ENCODE data around the gene ROCK1. TPM values are rescaled to one million over a fixed set of nuclear protein-coding genes. Genes with fewer than 3 reads are reported as not detected.

Gene ROCK1
- total and polyA plus RNA-seq, 2 donors (not counting 1 experiment from before 2014, with no cell fraction given), result 12.5 to 103 TPM

DNA sequence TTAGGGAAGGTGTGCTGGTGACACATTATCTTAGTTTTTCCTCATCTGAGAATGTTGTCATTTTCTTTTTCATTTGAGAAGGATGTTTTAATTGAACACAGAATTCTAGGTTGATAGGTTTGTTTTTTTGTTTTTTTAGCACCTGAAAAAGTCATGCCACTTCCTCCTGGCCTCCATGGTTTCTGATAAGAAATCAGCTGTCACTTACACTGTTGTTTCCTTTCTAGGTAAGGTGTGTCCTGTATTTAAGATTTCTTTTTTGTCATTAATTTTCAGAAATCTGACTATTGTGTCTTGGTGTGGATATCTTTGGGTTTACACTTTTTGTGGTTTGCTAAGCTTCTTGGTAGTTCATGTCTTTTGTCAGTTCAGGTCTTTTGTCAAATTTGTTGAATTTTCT lies 99.3 kb downstream of the ROCK1 start:
- H3K9me3 Mint-ChIP-seq (ENCODE audit: insufficient read depth), result peaks cover 3% of the 10 kb centered on the region
- Histone ChIP-seq H4K20me1 (ENCODE audit: control insufficient read depth, insufficient read depth, low read length, poor library complexity, severe bottlenecking) (no peaks in the 10 kb centered on the region), H3K27ac (ENCODE audit: low read length in 2 of 2) (no peak overlapping the region), H3K4me2 (replicated peaks; ENCODE audit: low read depth, low read length, poor library complexity, severe bottlenecking) (no peak overlapping the region), H3K27me3 (replicated peaks in 1 of 4; ENCODE audit: control extremely low read depth in 1 of 4, control insufficient read depth in 3 of 4, insufficient read depth in 4 of 4, low read length in 3 of 4) (no peaks in the 10 kb centered on the region), H3K4me3 (ENCODE audit: control extremely low read depth in 1 of 5, extremely low read depth in 1 of 5, insufficient read depth in 1 of 5, low read depth in 2 of 5, low read length in 4 of 5) (no peak overlapping the region), H3K9me3 (ENCODE audit: control extremely low read depth in 1 of 3, control insufficient read depth in 2 of 3, insufficient read depth in 1 of 3, low read length in 2 of 3) (peaks cover 6 to 13% (median 8%) of the 10 kb centered on the region in 3 donors), H3K9ac (ENCODE audit: low read length) (no peak overlapping the region), H3K4me1 (ENCODE audit: control insufficient read depth in 2 of 2, insufficient read depth in 2 of 2, low read length in 2 of 2) (no peaks in the 10 kb centered on the region), H3K36me3 (replicated peaks in 1 of 2; ENCODE audit: control extremely low read depth in 1 of 2, control insufficient read depth in 1 of 2, extremely low read depth in 1 of 2, insufficient read depth in 2 of 2, low read length in 1 of 2) (peaks cover 18 to 64% of the 10 kb centered on the region in 2 experiments), H2AFZ (ENCODE audit: insufficient read depth, low read depth, low read length, poor library complexity, severe bottlenecking) (no peak overlapping the region), H3K79me2 (ENCODE audit: control insufficient read depth, insufficient read depth, low read length) (peaks cover 9% of the 10 kb centered on the region)
- no peak overlapping the region for H3K4me3 Mint-ChIP-seq
- no peak for ATAC-seq (ENCODE audit: low read depth)
- TF ChIP-seq EZH2 (IDR thresholded peaks at IDR 0.05; ENCODE audit: borderline replicate concordance, insufficient read depth, low read depth, low read length, poor library complexity, severe bottlenecking), result no peak
- TF ChIP-seq, protein P1, sequence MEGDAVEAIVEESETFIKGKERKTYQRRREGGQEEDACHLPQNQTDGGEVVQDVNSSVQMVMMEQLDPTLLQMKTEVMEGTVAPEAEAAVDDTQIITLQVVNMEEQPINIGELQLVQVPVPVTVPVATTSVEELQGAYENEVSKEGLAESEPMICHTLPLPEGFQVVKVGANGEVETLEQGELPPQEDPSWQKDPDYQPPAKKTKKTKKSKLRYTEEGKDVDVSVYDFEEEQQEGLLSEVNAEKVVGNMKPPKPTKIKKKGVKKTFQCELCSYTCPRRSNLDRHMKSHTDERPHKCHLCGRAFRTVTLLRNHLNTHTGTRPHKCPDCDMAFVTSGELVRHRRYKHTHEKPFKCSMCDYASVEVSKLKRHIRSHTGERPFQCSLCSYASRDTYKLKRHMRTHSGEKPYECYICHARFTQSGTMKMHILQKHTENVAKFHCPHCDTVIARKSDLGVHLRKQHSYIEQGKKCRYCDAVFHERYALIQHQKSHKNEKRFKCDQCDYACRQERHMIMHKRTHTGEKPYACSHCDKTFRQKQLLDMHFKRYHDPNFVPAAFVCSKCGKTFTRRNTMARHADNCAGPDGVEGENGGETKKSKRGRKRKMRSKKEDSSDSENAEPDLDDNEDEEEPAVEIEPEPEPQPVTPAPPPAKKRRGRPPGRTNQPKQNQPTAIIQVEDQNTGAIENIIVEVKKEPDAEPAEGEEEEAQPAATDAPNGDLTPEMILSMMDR (IDR thresholded peaks at IDR 0.05), result no peak
- ChIA-PET POLR2A (no interaction called here), CTCF (no interaction called here)
- no peaks in the 10 kb centered on the region for H3K27me3 Mint-ChIP-seq
- intact Hi-C loops (cut with micrococcal nuclease), result no loop called here
- H3K4me1 Mint-ChIP-seq, result no peaks in the 10 kb centered on the region
- no peak overlapping the region for H3K27ac Mint-ChIP-seq
- DNase-seq, result no peak

DNA sequence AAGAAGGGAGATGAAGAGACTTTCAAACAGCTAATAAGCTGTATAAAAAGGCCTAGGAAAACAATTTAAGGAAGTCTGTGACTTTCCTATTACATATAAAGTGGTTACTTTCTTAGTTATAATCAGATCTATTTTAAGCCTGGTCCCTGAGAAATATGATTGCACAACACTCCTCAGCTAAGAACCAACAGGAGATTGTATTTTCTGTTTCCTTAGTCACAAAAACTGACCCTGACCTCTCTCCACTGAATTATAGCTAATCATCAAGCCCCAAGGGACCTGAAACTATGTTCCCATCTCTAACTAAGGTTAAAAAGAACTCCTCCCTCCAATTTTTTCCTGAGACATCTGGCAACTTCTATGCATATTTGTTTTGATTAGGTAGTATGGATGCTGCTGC lies 106.9 kb downstream of the ROCK1 start:
- H3K9me3 Mint-ChIP-seq (ENCODE audit: insufficient read depth), result no peaks in the 10 kb centered on the region

More for the DNA sequence above, 106.9 kb downstream of the ROCK1 start:
- no peak overlapping the region for H2AFZ ChIP-seq (ENCODE audit: insufficient read depth, low read depth, low read length, poor library complexity, severe bottlenecking)
- no peak overlapping the region for H3K9ac ChIP-seq (ENCODE audit: low read length)
- H3K4me2 ChIP-seq (replicated peaks; ENCODE audit: low read depth, low read length, poor library complexity, severe bottlenecking), result no peak overlapping the region
- Mint-ChIP-seq H3K4me3 (no peak overlapping the region), H3K4me1 (no peaks in the 10 kb centered on the region), H3K27me3 (no peaks in the 10 kb centered on the region), H3K27ac (peak overlapping the region; percentile 1)
- ATAC-seq (ENCODE audit: low read depth), result no peak
- no peak overlapping the region for H3K4me3 ChIP-seq (ENCODE audit: control extremely low read depth in 1 of 5, extremely low read depth in 1 of 5, insufficient read depth in 1 of 5, low read depth in 2 of 5, low read length in 4 of 5)
- CTCF ChIA-PET, result interaction anchor here (0.9 to 2.0 kb wide), 3 partner anchors 16 to 176 kb away, joined by 3 to 7 read pairs (median 4); no protein-coding TSS in a partner anchor
- H3K27ac ChIP-seq (ENCODE audit: low read length in 2 of 2), result peak overlapping the region in 1 of 2 donors; percentile 39
- intact Hi-C loops (cut with micrococcal nuclease), result no loop called here
- H3K27me3 ChIP-seq (replicated peaks in 1 of 4; ENCODE audit: control extremely low read depth in 1 of 4, control insufficient read depth in 3 of 4, insufficient read depth in 4 of 4, low read length in 3 of 4), result no peaks in the 10 kb centered on the region
- peaks cover 10% of the 10 kb centered on the region for H3K79me2 ChIP-seq (ENCODE audit: control insufficient read depth, insufficient read depth, low read length)
- DNase-seq, result no peak
- POLR2A ChIA-PET, result no interaction called here
- no peak for TF ChIP-seq EZH2 (IDR thresholded peaks at IDR 0.05; ENCODE audit: borderline replicate concordance, insufficient read depth, low read depth, low read length, poor library complexity, severe bottlenecking)
- TF ChIP-seq, protein P1 (IDR thresholded peaks at IDR 0.05), result no peak
- H3K36me3 ChIP-seq (replicated peaks in 1 of 2; ENCODE audit: control extremely low read depth in 1 of 2, control insufficient read depth in 1 of 2, extremely low read depth in 1 of 2, insufficient read depth in 2 of 2, low read length in 1 of 2), result peaks cover 13 to 58% of the 10 kb centered on the region in 2 experiments
- no peaks in the 10 kb centered on the region for H3K4me1 ChIP-seq (ENCODE audit: control insufficient read depth in 2 of 2, insufficient read depth in 2 of 2, low read length in 2 of 2)
- H3K9me3 ChIP-seq (ENCODE audit: control extremely low read depth in 1 of 3, control insufficient read depth in 2 of 3, insufficient read depth in 1 of 3, low read length in 2 of 3), result no peaks in the 10 kb centered on the region
- H4K20me1 ChIP-seq (ENCODE audit: control insufficient read depth, insufficient read depth, low read length, poor library complexity, severe bottlenecking), result no peaks in the 10 kb centered on the region
